A673 (cell line): Measurements from ENCODE around the gene SLC4A2.

ENCODE experiments used
- CTCF ChIP-seq: fragments of 300-800, 200-600 bp; sonication (generic); conservative IDR thresholded peaks from 2 replicates; pipeline ENCODE4 v1.5.1; 2017; ENCODE audit warnings: low read depth, mild to moderate bottlenecking, antibody characterized with exemption, low read length, moderate library complexity, mixed read lengths
- EZH2 ChIP-seq: fragments of 200-600 bp; sonication (generic); IDR thresholded peaks from 2 replicates; pipeline ENCODE4 v1.6.1; 2017; ENCODE audit warnings: borderline replicate concordance, low read depth, mild to moderate bottlenecking, mixed read lengths, antibody characterized with exemption, low read length; ENCODE audit not compliant: poor library complexity, severe bottlenecking

GRCh38 chr7:151033864-151034249 lies 25.5 kb upstream of the SLC4A2 start:
- TF ChIP-seq CTCF (no peak), EZH2 (no peak)
